Measurements from ENCODE around the gene GALNT11.

GALNT11 gene

DNA sequence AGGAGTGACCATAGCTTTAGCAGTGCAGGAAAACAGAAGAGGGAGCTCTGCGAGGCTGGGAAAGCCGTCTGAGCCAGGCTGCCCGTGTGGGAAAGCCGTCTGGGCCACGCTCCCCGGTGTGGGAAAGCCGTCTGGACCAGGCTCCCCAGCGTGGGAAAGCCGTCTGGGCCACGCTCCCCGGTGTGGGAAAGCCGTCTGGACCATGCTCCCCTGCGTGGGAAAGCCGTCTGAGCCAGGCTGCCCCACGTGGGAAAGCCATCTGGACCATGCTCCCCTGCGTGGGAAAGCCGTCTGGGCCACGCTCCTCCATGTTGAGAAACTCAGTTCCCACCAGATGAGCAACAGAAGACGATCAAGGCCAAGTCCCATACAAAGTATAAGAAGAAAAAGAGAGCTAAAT is 101.8 kb downstream of the GALNT11 start:
- Histone ChIP-seq H3K27ac (ENCODE audit: low read length) (no peak overlapping the region), H3K9ac (ENCODE audit: low read length) (no peak overlapping the region), H3K4me1 (ENCODE audit: low read length) (no peaks in the 10 kb centered on the region), H2AFZ (ENCODE audit: low read length) (no peak overlapping the region), H3K4me3 (ENCODE audit: low read length) (no peak overlapping the region), H4K20me1 (ENCODE audit: insufficient read depth, low read length) (no peaks in the 10 kb centered on the region), H3K27me3 (replicated peaks; ENCODE audit: insufficient read depth, low read length) (no peaks in the 10 kb centered on the region), H3F3A (ENCODE audit: insufficient read depth, low read length) (no peaks in the 10 kb centered on the region), H3K79me2 (ENCODE audit: low read length) (no peaks in the 10 kb centered on the region), H3K4me2 (ENCODE audit: low read depth, low read length) (no peak overlapping the region), H3K9me2 (replicated peaks; ENCODE audit: insufficient read depth, low read length) (no peaks in the 10 kb centered on the region), H3K36me3 (replicated peaks; ENCODE audit: insufficient read depth, low read length) (peaks cover 6% of the 10 kb centered on the region; the same call in 1 of the 2 replicates), H3K9me3 (replicated peaks; ENCODE audit: insufficient read depth, low read length) (no peaks in the 10 kb centered on the region)
- DNase-seq = no peak
- TF ChIP-seq, protein P1, sequence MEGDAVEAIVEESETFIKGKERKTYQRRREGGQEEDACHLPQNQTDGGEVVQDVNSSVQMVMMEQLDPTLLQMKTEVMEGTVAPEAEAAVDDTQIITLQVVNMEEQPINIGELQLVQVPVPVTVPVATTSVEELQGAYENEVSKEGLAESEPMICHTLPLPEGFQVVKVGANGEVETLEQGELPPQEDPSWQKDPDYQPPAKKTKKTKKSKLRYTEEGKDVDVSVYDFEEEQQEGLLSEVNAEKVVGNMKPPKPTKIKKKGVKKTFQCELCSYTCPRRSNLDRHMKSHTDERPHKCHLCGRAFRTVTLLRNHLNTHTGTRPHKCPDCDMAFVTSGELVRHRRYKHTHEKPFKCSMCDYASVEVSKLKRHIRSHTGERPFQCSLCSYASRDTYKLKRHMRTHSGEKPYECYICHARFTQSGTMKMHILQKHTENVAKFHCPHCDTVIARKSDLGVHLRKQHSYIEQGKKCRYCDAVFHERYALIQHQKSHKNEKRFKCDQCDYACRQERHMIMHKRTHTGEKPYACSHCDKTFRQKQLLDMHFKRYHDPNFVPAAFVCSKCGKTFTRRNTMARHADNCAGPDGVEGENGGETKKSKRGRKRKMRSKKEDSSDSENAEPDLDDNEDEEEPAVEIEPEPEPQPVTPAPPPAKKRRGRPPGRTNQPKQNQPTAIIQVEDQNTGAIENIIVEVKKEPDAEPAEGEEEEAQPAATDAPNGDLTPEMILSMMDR (IDR thresholded peaks at IDR 0.05; ENCODE audit: low read length) = no peak
- TF ChIP-seq EZH2phosphoT487 (IDR thresholded peaks at IDR 0.05; ENCODE audit: low read length) (no peak), EZH2 (optimal IDR thresholded peaks at IDR 0.05; ENCODE audit: low read depth, low read length) (no peak)

DNA sequence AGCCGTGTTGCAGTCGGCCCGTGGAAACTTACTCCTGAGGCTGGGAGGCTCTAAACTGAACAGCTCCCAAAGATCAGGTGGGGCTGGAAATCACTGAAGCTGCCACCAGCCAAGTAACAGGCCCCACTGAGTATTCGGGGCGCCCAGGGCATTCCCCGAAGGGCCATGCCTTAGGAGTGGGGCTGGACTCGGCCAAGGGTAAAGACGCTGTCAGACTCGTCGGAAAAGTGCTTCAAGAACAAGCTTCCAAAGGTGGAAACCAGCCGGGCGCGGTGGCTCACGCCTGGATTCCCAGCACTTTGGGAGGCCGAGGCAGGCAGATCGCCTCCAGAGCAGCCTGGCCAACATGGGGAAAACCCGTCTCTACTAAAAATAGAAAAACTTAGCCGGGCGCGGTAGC is 102.8 kb downstream of the GALNT11 start:
- H3K9ac ChIP-seq (ENCODE audit: low read length) = no peak overlapping the region
- no peaks in the 10 kb centered on the region for H3K9me3 ChIP-seq (replicated peaks; ENCODE audit: insufficient read depth, low read length)
- H3K27me3 ChIP-seq (replicated peaks; ENCODE audit: insufficient read depth, low read length) = no peaks in the 10 kb centered on the region
- no peak for TF ChIP-seq EZH2 (optimal IDR thresholded peaks at IDR 0.05; ENCODE audit: low read depth, low read length)
- TF ChIP-seq EZH2phosphoT487 (IDR thresholded peaks at IDR 0.05; ENCODE audit: low read length) = no peak
- TF ChIP-seq, protein P1 (IDR thresholded peaks at IDR 0.05; ENCODE audit: low read length) = no peak
- H2AFZ ChIP-seq (ENCODE audit: low read length) = no peak overlapping the region
- H3K4me1 ChIP-seq (ENCODE audit: low read length) = no peaks in the 10 kb centered on the region
- H3K36me3 ChIP-seq (replicated peaks; ENCODE audit: insufficient read depth, low read length) = peaks cover 6% of the 10 kb centered on the region; the same call in 1 of the 2 replicates
- no peaks in the 10 kb centered on the region for H3K9me2 ChIP-seq (replicated peaks; ENCODE audit: insufficient read depth, low read length)
- H3K27ac ChIP-seq (ENCODE audit: low read length) = no peak overlapping the region
- H3F3A ChIP-seq (ENCODE audit: insufficient read depth, low read length) = no peaks in the 10 kb centered on the region
- no peak overlapping the region for H3K4me3 ChIP-seq (ENCODE audit: low read length)
- no peak overlapping the region for H3K4me2 ChIP-seq (ENCODE audit: low read depth, low read length)
- no peaks in the 10 kb centered on the region for H4K20me1 ChIP-seq (ENCODE audit: insufficient read depth, low read length)
- DNase-seq = no peak
- H3K79me2 ChIP-seq (ENCODE audit: low read length) = no peaks in the 10 kb centered on the region

DNA sequence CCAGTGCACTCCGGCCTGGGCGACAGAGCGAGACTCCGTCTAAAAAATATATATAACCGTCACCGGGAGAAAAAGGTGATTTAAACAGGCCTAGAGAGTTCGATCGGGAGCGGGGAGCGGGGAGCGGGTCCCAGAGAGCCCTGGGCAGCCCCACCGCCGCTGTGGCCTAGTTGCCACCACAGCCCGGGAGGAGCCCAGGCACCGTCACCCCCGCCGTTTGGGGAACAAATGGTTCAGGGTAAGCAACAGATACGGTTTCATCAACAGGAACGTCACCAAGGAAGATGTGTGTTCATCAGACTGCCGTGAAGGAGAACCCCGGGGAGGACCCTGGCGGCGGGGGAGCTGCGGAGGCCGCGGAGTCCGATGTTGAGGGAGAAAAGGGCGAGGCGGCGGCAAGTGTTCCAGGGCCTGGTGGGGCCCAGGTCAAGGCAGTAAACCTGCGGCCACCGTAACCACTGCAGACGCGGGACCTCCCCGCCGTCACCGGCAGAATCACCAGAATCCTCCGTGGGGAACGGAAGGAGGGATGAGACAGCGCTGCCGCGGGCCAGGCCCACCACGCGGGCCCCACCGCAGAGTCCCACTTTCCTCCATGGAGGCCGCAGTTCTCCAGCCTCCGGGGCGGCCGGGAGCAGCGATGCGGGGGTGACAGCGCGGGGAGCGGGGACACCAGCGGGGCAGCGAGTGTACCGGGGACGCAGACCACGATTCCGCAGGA is 103.4 kb downstream of the GALNT11 start:
- Histone ChIP-seq H3K27ac (ENCODE audit: low read length) (no peak overlapping the region), H3K9ac (ENCODE audit: low read length) (no peak overlapping the region), H3K79me2 (ENCODE audit: low read length) (no peaks in the 10 kb centered on the region), H3K4me1 (ENCODE audit: low read length) (no peaks in the 10 kb centered on the region), H3K27me3 (replicated peaks; ENCODE audit: insufficient read depth, low read length) (no peaks in the 10 kb centered on the region), H3K36me3 (replicated peaks; ENCODE audit: insufficient read depth, low read length) (peaks cover 6% of the 10 kb centered on the region; the same call in 1 of the 2 replicates), H3K9me3 (replicated peaks; ENCODE audit: insufficient read depth, low read length) (no peaks in the 10 kb centered on the region), H3K9me2 (replicated peaks; ENCODE audit: insufficient read depth, low read length) (no peaks in the 10 kb centered on the region), H3K4me3 (ENCODE audit: low read length) (no peak overlapping the region), H4K20me1 (ENCODE audit: insufficient read depth, low read length) (no peaks in the 10 kb centered on the region), H3F3A (ENCODE audit: insufficient read depth, low read length) (no peaks in the 10 kb centered on the region), H3K4me2 (ENCODE audit: low read depth, low read length) (no peak overlapping the region), H2AFZ (ENCODE audit: low read length) (no peak overlapping the region)
- DNase-seq = no peak
- TF ChIP-seq, protein P1 (IDR thresholded peaks at IDR 0.05; ENCODE audit: low read length) = no peak
- TF ChIP-seq EZH2phosphoT487 (IDR thresholded peaks at IDR 0.05; ENCODE audit: low read length) = no peak
- TF ChIP-seq EZH2 (optimal IDR thresholded peaks at IDR 0.05; ENCODE audit: low read depth, low read length) = no peak
